ENCODE results near the gene VAV2.

Gene VAV2

GRCh38 chr9:133942206-133942975, 49.7 kb downstream of the VAV2 start:
- peaks cover 3 to 49% of the 10 kb centered on the region in 2 donors for H3K36me3 ChIP-seq (replicated peaks in 1 of 2; ENCODE audit: control insufficient read depth in 2 of 2, insufficient read depth in 2 of 2, low read length in 2 of 2)
- peak overlapping the region; percentile 94 for H3K18ac ChIP-seq (ENCODE audit: low read length)
- H3K23ac ChIP-seq (ENCODE audit: low read depth, low read length, poor library complexity), result peak overlapping the region; percentile 22
- H3K27ac ChIP-seq (replicated peaks; ENCODE audit: low read length), result no peak overlapping the region
- H2BK5ac ChIP-seq (ENCODE audit: low read length), result peak overlapping the region; percentile 46
- peak overlapping the region; percentile 72 for H2BK120ac ChIP-seq (ENCODE audit: low read depth, low read length)
- peak overlapping the region; percentile 17 for H3K4ac ChIP-seq (ENCODE audit: low read length)
- no peaks in the 10 kb centered on the region for H3K27me3 ChIP-seq (ENCODE audit: control insufficient read depth in 3 of 3, insufficient read depth in 3 of 3, low read depth in 1 of 3, low read length in 3 of 3)
- peak overlapping the region; percentile 51 for H3K9ac ChIP-seq (ENCODE audit: low read depth, low read length, poor library complexity)
- no peak overlapping the region for H3K4me2 ChIP-seq (ENCODE audit: insufficient read depth, low read length, poor library complexity, severe bottlenecking)
- H2AFZ ChIP-seq (ENCODE audit: low read length), result no peak overlapping the region
- DNase-seq (ENCODE audit: low spot score), result no peak
- H4K91ac ChIP-seq (ENCODE audit: low read depth, low read length, poor library complexity), result no peak overlapping the region
- H3K9me3 ChIP-seq (replicated peaks in 1 of 2; ENCODE audit: control insufficient read depth in 2 of 2, insufficient read depth in 1 of 2, low read depth in 1 of 2, low read length in 2 of 2), result no peaks in the 10 kb centered on the region
- peak overlapping the region; percentile 93 for H2AK5ac ChIP-seq (ENCODE audit: low read depth, low read length)
- H3K14ac ChIP-seq (ENCODE audit: low read length), result peak overlapping the region; percentile 95
- peaks cover 20% of the 10 kb centered on the region for H3K79me1 ChIP-seq (ENCODE audit: low read depth, low read length)
- H2BK15ac ChIP-seq (ENCODE audit: low read length), result peak overlapping the region; percentile 33
- peaks cover 21 to 62% of the 10 kb centered on the region in 2 donors for H3K4me1 ChIP-seq (ENCODE audit: control insufficient read depth in 2 of 2, insufficient read depth in 1 of 2, low read depth in 1 of 2, low read length in 2 of 2)
- H2BK12ac ChIP-seq (ENCODE audit: low read length), result peak overlapping the region; percentile 92
- no CpG with 5 or more reads among the region's 27 CpGs for WGBS, 2 donors (ENCODE audit: extremely low coverage in 2 of 2, insufficient read length in 2 of 2, insufficient replicate concordance in 1 of 2)
- H3K4me3 ChIP-seq (ENCODE audit: low read length in 2 of 2), result no peak overlapping the region
- H4K8ac ChIP-seq (ENCODE audit: low read depth, low read length), result no peak overlapping the region

- Histone ChIP-seq H3K4me1 (ENCODE audit: control insufficient read depth in 2 of 2, insufficient read depth in 1 of 2, low read depth in 1 of 2, low read length in 2 of 2) (peaks cover 28 to 54% of the 10 kb centered on the region in 2 donors), H2BK12ac (ENCODE audit: low read length) (no peak overlapping the region)
- no peak for DNase-seq (ENCODE audit: low spot score)
Measured at GRCh38 chr9:133939845-133940244, 52.3 kb downstream of the VAV2 start.

GRCh38 chr9:133939171-133939785, 52.8 kb downstream of the VAV2 start:
- Histone ChIP-seq H2AFZ (ENCODE audit: low read length) (no peak overlapping the region), H2AK5ac (ENCODE audit: low read depth, low read length) (no peak overlapping the region), H4K91ac (ENCODE audit: low read depth, low read length, poor library complexity) (no peak overlapping the region), H2BK120ac (ENCODE audit: low read depth, low read length) (no peak overlapping the region), H3K27me3 (ENCODE audit: control insufficient read depth in 3 of 3, insufficient read depth in 3 of 3, low read depth in 1 of 3, low read length in 3 of 3) (no peaks in the 10 kb centered on the region), H3K4me2 (ENCODE audit: insufficient read depth, low read length, poor library complexity, severe bottlenecking) (no peak overlapping the region), H3K79me1 (ENCODE audit: low read depth, low read length) (peaks cover 15% of the 10 kb centered on the region), H2BK5ac (ENCODE audit: low read length) (no peak overlapping the region), H4K8ac (ENCODE audit: low read depth, low read length) (no peak overlapping the region), H2BK12ac (ENCODE audit: low read length) (no peak overlapping the region), H3K18ac (ENCODE audit: low read length) (peak overlapping the region; percentile 49), H3K27ac (replicated peaks; ENCODE audit: low read length) (no peak overlapping the region), H2BK15ac (ENCODE audit: low read length) (no peak overlapping the region), H3K9me3 (replicated peaks in 1 of 2; ENCODE audit: control insufficient read depth in 2 of 2, insufficient read depth in 1 of 2, low read depth in 1 of 2, low read length in 2 of 2) (no peaks in the 10 kb centered on the region), H3K36me3 (replicated peaks in 1 of 2; ENCODE audit: control insufficient read depth in 2 of 2, insufficient read depth in 2 of 2, low read length in 2 of 2) (peaks cover 3 to 52% of the 10 kb centered on the region in 2 donors), H3K4me3 (ENCODE audit: low read length in 2 of 2) (no peak overlapping the region), H3K23ac (ENCODE audit: low read depth, low read length, poor library complexity) (no peak overlapping the region), H3K4me1 (ENCODE audit: control insufficient read depth in 2 of 2, insufficient read depth in 1 of 2, low read depth in 1 of 2, low read length in 2 of 2) (peaks cover 24 to 49% of the 10 kb centered on the region in 2 donors), H3K9ac (ENCODE audit: low read depth, low read length, poor library complexity) (no peak overlapping the region), H3K4ac (ENCODE audit: low read length) (no peak overlapping the region), H3K14ac (ENCODE audit: low read length) (peak overlapping the region; percentile 1)
- WGBS, 2 donors (ENCODE audit: extremely low coverage in 2 of 2, insufficient read length in 2 of 2, insufficient replicate concordance in 1 of 2), result no CpG with 5 or more reads among the region's 23 CpGs
- no peak for DNase-seq (ENCODE audit: low spot score)

More at GRCh38 chr9:133939845-133940244, 52.3 kb downstream of the VAV2 start:
- Histone ChIP-seq H3K79me1 (ENCODE audit: low read depth, low read length) (peaks cover 19% of the 10 kb centered on the region), H2BK120ac (ENCODE audit: low read depth, low read length) (no peak overlapping the region), H3K27me3 (ENCODE audit: control insufficient read depth in 3 of 3, insufficient read depth in 3 of 3, low read depth in 1 of 3, low read length in 3 of 3) (no peaks in the 10 kb centered on the region), H2BK15ac (ENCODE audit: low read length) (peak overlapping the region; percentile 7), H4K8ac (ENCODE audit: low read depth, low read length) (no peak overlapping the region), H3K23ac (ENCODE audit: low read depth, low read length, poor library complexity) (no peak overlapping the region), H3K4ac (ENCODE audit: low read length) (no peak overlapping the region), H3K9me3 (replicated peaks in 1 of 2; ENCODE audit: control insufficient read depth in 2 of 2, insufficient read depth in 1 of 2, low read depth in 1 of 2, low read length in 2 of 2) (no peaks in the 10 kb centered on the region), H3K36me3 (replicated peaks in 1 of 2; ENCODE audit: control insufficient read depth in 2 of 2, insufficient read depth in 2 of 2, low read length in 2 of 2) (peaks cover 3 to 53% of the 10 kb centered on the region in 2 donors), H3K27ac (replicated peaks; ENCODE audit: low read length) (peak overlapping the region; percentile 36), H2AK5ac (ENCODE audit: low read depth, low read length) (peak overlapping the region; percentile 10), H3K18ac (ENCODE audit: low read length) (peak overlapping the region; percentile 79), H2AFZ (ENCODE audit: low read length) (no peak overlapping the region), H4K91ac (ENCODE audit: low read depth, low read length, poor library complexity) (no peak overlapping the region), H3K9ac (ENCODE audit: low read depth, low read length, poor library complexity) (no peak overlapping the region), H3K4me3 (ENCODE audit: low read length in 2 of 2) (no peak overlapping the region), H2BK5ac (ENCODE audit: low read length) (no peak overlapping the region), H3K14ac (ENCODE audit: low read length) (no peak overlapping the region), H3K4me2 (ENCODE audit: insufficient read depth, low read length, poor library complexity, severe bottlenecking) (no peak overlapping the region)
- no CpG with 5 or more reads among the region's 12 CpGs for WGBS, 2 donors (ENCODE audit: extremely low coverage in 2 of 2, insufficient read length in 2 of 2, insufficient replicate concordance in 1 of 2)

- Histone ChIP-seq H3K79me1 (ENCODE audit: low read depth, low read length) (peaks cover 15% of the 10 kb centered on the region), H4K91ac (ENCODE audit: low read depth, low read length, poor library complexity) (no peak overlapping the region), H3K23ac (ENCODE audit: low read depth, low read length, poor library complexity) (no peak overlapping the region), H3K9me3 (replicated peaks in 1 of 2; ENCODE audit: control insufficient read depth in 2 of 2, insufficient read depth in 1 of 2, low read depth in 1 of 2, low read length in 2 of 2) (no peaks in the 10 kb centered on the region), H3K18ac (ENCODE audit: low read length) (peak overlapping the region; percentile 11), H2BK15ac (ENCODE audit: low read length) (no peak overlapping the region), H3K27ac (replicated peaks; ENCODE audit: low read length) (no peak overlapping the region), H3K9ac (ENCODE audit: low read depth, low read length, poor library complexity) (no peak overlapping the region), H3K4me1 (ENCODE audit: control insufficient read depth in 2 of 2, insufficient read depth in 1 of 2, low read depth in 1 of 2, low read length in 2 of 2) (peaks cover 24 to 44% of the 10 kb centered on the region in 2 donors), H3K4me2 (ENCODE audit: insufficient read depth, low read length, poor library complexity, severe bottlenecking) (no peak overlapping the region), H2BK12ac (ENCODE audit: low read length) (no peak overlapping the region), H2AFZ (ENCODE audit: low read length) (no peak overlapping the region), H4K8ac (ENCODE audit: low read depth, low read length) (no peak overlapping the region), H3K4me3 (ENCODE audit: low read length in 2 of 2) (no peak overlapping the region), H2AK5ac (ENCODE audit: low read depth, low read length) (no peak overlapping the region), H3K27me3 (ENCODE audit: control insufficient read depth in 3 of 3, insufficient read depth in 3 of 3, low read depth in 1 of 3, low read length in 3 of 3) (no peaks in the 10 kb centered on the region), H3K4ac (ENCODE audit: low read length) (no peak overlapping the region), H2BK120ac (ENCODE audit: low read depth, low read length) (no peak overlapping the region), H2BK5ac (ENCODE audit: low read length) (no peak overlapping the region), H3K14ac (ENCODE audit: low read length) (no peak overlapping the region), H3K36me3 (replicated peaks in 1 of 2; ENCODE audit: control insufficient read depth in 2 of 2, insufficient read depth in 2 of 2, low read length in 2 of 2) (peaks cover 3 to 56% of the 10 kb centered on the region in 2 donors)
- WGBS, 2 donors (ENCODE audit: extremely low coverage in 2 of 2, insufficient read length in 2 of 2, insufficient replicate concordance in 1 of 2), result no CpG with 5 or more reads among the region's 14 CpGs
- no peak for DNase-seq (ENCODE audit: low spot score)
Measured at GRCh38 chr9:133938753-133939152, 53.4 kb downstream of the VAV2 start.

Data from neuronal stem cell (in vitro differentiated cells).